Osteocyte (in vitro differentiated cells): Measurements from ENCODE around the gene DELE1. TPM values are rescaled to one million over a fixed set of nuclear protein-coding genes. Genes with fewer than 3 reads are reported as not detected.

Source experiments
- DNase-seq: peaks from one replicate; pipeline ENCODE4 v3.0.0; 2021; ENCODE audit warnings: mixed read lengths; ENCODE audit not compliant: unreplicated experiment; ENCODE audit errors: extremely low spot score
- H3K27ac Mint-ChIP-seq: one replicate; pipeline ENCODE4 v1.8.0; 2021; ENCODE audit warnings: mild to moderate bottlenecking, mixed read lengths; ENCODE audit not compliant: unreplicated experiment
- H3K27me3 Mint-ChIP-seq: one replicate; pipeline ENCODE4 v1.8.0; 2021; ENCODE audit warnings: mixed read lengths; ENCODE audit not compliant: unreplicated experiment
- H3K36me3 Mint-ChIP-seq: one replicate; pipeline ENCODE4 v1.8.0; 2021; ENCODE audit warnings: mixed read lengths; ENCODE audit not compliant: unreplicated experiment
- H3K4me1 Mint-ChIP-seq: one replicate; pipeline ENCODE4 v1.8.0; 2021; ENCODE audit warnings: mixed read lengths; ENCODE audit not compliant: unreplicated experiment
- H3K4me3 Mint-ChIP-seq: one replicate; pipeline ENCODE4 v1.8.0; 2021; ENCODE audit warnings: mild to moderate bottlenecking, moderate library complexity, mixed read lengths; ENCODE audit not compliant: unreplicated experiment
- H3K9me3 Mint-ChIP-seq: one replicate; pipeline ENCODE4 v1.8.0; 2021; ENCODE audit warnings: mixed read lengths; ENCODE audit not compliant: unreplicated experiment
- long read RNA-seq: library from polyadenylated mRNA; unstranded; transcript quantifications from one replicate; pipeline ENCODE4 v2.0.0, GENCODE V29; 2021
- total RNA-seq: library from RNA; stranded (reverse); gene quantifications from 2 replicates; pipeline ENCODE4 v1.2.1, GENCODE V29; 2021
- TF ChIP-seq, protein P1 (sequence below): fragments of 200-600 bp; sonication (generic); IDR thresholded peaks from 2 replicates; pipeline ENCODE4 v1.5.0; 2021; ENCODE audit warnings: antibody characterized with exemption, mild to moderate bottlenecking, moderate library complexity

Gene DELE1, protein sequence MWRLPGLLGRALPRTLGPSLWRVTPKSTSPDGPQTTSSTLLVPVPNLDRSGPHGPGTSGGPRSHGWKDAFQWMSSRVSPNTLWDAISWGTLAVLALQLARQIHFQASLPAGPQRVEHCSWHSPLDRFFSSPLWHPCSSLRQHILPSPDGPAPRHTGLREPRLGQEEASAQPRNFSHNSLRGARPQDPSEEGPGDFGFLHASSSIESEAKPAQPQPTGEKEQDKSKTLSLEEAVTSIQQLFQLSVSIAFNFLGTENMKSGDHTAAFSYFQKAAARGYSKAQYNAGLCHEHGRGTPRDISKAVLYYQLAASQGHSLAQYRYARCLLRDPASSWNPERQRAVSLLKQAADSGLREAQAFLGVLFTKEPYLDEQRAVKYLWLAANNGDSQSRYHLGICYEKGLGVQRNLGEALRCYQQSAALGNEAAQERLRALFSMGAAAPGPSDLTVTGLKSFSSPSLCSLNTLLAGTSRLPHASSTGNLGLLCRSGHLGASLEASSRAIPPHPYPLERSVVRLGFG
- total RNA-seq, result 60.2 and 64.1 TPM in 2 replicates
- long read RNA-seq, full-length matches to known transcripts, result 32 of 105 reads
- long read RNA-seq, partial matches to known transcripts, result 62 of 105 reads
- long read RNA-seq, other reads (novel, unspliced or antisense), result 11 of 105 reads

GRCh38 chr5:141923448-141924313 is at the start of gene DELE1:
TSS of gene DELE1 (plus strand) at chr5:141923871. CDS start at chr5:141923942, 71 bp downstream.
- DNase-seq, result peak; percentile 96
- Mint-ChIP-seq H3K36me3 (peaks cover 22% of the 10 kb centered on the region), H3K4me1 (peaks cover 13% of the 10 kb centered on the region), H3K4me3 (peak within 1 kb of the TSS; percentile 84), H3K9me3 (no peaks in the 10 kb centered on the region), H3K27me3 (no peaks in the 10 kb centered on the region), H3K27ac (peak within 1 kb of the TSS; percentile 98)
- TF ChIP-seq, protein P1, sequence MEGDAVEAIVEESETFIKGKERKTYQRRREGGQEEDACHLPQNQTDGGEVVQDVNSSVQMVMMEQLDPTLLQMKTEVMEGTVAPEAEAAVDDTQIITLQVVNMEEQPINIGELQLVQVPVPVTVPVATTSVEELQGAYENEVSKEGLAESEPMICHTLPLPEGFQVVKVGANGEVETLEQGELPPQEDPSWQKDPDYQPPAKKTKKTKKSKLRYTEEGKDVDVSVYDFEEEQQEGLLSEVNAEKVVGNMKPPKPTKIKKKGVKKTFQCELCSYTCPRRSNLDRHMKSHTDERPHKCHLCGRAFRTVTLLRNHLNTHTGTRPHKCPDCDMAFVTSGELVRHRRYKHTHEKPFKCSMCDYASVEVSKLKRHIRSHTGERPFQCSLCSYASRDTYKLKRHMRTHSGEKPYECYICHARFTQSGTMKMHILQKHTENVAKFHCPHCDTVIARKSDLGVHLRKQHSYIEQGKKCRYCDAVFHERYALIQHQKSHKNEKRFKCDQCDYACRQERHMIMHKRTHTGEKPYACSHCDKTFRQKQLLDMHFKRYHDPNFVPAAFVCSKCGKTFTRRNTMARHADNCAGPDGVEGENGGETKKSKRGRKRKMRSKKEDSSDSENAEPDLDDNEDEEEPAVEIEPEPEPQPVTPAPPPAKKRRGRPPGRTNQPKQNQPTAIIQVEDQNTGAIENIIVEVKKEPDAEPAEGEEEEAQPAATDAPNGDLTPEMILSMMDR, result no peak

DNA sequence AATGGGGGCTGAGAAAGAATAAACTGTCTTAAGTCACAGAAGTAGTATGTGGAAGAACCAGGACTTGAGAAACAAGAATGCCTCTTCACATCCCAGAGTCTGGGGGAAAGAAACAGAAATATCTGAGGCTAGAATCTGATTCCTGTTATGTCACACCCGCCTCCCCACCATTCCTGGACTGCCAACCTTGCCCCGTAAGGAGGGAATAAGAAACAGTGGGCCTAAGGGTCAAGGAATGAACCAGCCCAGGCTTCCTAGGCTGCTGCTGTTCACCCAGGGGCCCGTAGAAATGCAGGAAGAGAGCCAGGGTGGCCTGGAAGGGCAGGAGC is 49.8 kb upstream of the DELE1 start:
- peaks cover 56% of the 10 kb centered on the region for H3K27me3 Mint-ChIP-seq
- no peak overlapping the region for H3K27ac Mint-ChIP-seq
- TF ChIP-seq, protein P1, result no peak
- no peak overlapping the region for H3K4me3 Mint-ChIP-seq
- peaks cover 22% of the 10 kb centered on the region for H3K4me1 Mint-ChIP-seq
- H3K9me3 Mint-ChIP-seq, result no peaks in the 10 kb centered on the region
- peak; percentile 60 for DNase-seq
- no peaks in the 10 kb centered on the region for H3K36me3 Mint-ChIP-seq

DNA sequence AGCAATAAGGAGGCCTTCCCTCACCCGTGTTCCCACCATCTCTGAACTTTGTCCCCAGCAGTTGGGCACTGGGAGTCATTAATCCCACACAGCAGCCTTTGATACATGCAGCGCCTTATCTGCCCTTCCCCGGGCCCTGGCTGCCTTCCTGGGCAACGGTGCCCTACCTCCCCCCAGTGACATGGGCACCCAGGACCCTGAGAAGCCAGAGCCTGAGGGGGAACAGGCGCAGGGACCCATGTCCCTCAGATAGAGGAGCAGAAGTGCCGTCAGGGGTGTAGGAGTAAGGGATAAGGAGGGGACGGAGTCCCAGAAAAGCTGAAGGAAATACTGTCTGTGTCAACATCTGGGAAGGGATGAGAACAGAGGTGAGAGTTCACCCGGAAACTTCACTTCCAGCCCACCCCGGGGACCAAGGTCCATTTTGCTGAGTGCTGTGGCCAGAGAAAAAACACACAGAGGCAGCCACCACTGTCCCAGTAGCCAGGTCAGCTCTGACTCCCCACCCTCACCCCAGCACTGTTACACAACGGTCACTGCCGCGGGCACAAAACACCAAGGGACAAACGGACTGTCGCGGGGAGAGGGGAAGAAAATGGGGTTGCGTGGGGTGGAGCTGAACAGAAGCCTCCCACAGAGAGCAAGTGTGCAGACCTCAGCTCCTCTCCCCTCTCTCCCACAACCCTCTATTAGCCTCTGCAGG is 49.3 kb upstream of the DELE1 start:
- Mint-ChIP-seq H3K36me3 (no peaks in the 10 kb centered on the region), H3K4me3 (no peak overlapping the region), H3K27ac (no peak overlapping the region), H3K4me1 (peaks cover 25% of the 10 kb centered on the region), H3K9me3 (no peaks in the 10 kb centered on the region), H3K27me3 (peaks cover 58% of the 10 kb centered on the region)
- DNase-seq, result peak; percentile 73
- TF ChIP-seq, protein P1, result no peak

GRCh38 chr5:141875022-141875740 is 48.5 kb upstream of the DELE1 start:
- peaks cover 25% of the 10 kb centered on the region for H3K4me1 Mint-ChIP-seq
- peak overlapping the region; percentile 47 for H3K4me3 Mint-ChIP-seq
- H3K27me3 Mint-ChIP-seq, result peaks cover 63% of the 10 kb centered on the region
- H3K27ac Mint-ChIP-seq, result no peak overlapping the region
- no peaks in the 10 kb centered on the region for H3K36me3 Mint-ChIP-seq
- TF ChIP-seq, protein P1, result no peak
- DNase-seq, result peak; percentile 23
- no peaks in the 10 kb centered on the region for H3K9me3 Mint-ChIP-seq
